ENCODE results near the gene CLSTN3. TPM values are rescaled to one million over a fixed set of nuclear protein-coding genes. Genes with fewer than 3 reads are reported as not detected.

The CLSTN3 gene
- total and polyA plus RNA-seq, 2 donors (not counting 1 experiment from before 2014, with no cell fraction given): 11.9 to 23.5 TPM

- Histone ChIP-seq H2AFZ (ENCODE audit: low read length) (no peak overlapping the region), H3K79me2 (ENCODE audit: control insufficient read depth, insufficient read depth, low read length) (no peaks in the 10 kb centered on the region), H3K36me3 (ENCODE audit: control insufficient read depth, insufficient read depth, low read length) (no peaks in the 10 kb centered on the region), H3K27ac (ENCODE audit: insufficient read depth, low read length) (no peak overlapping the region), H3K27me3 (ENCODE audit: control insufficient read depth, insufficient read depth, low read length) (no peaks in the 10 kb centered on the region), H3K4me1 (ENCODE audit: control insufficient read depth, extremely low read depth, insufficient read depth, low read length) (no peaks in the 10 kb centered on the region), H3K9me3 (ENCODE audit: control insufficient read depth, insufficient read depth, low read depth, low read length) (no peaks in the 10 kb centered on the region), H4K20me1 (ENCODE audit: control insufficient read depth, extremely low read depth, insufficient read depth, low read length) (no peaks in the 10 kb centered on the region), H3K4me3 (replicated peaks in 1 of 4; ENCODE audit: control extremely low read depth in 1 of 4, insufficient read depth in 1 of 4, low read depth in 3 of 4, low read length in 4 of 4) (no peak overlapping the region), H3K9ac (ENCODE audit: insufficient read depth, low read length) (no peak overlapping the region), H3K4me2 (ENCODE audit: extremely low read depth, insufficient read depth, low read length) (no peak overlapping the region)
- DNase-seq (ENCODE audit: low read depth in 2 of 2): no peak
- TF ChIP-seq, protein P1, sequence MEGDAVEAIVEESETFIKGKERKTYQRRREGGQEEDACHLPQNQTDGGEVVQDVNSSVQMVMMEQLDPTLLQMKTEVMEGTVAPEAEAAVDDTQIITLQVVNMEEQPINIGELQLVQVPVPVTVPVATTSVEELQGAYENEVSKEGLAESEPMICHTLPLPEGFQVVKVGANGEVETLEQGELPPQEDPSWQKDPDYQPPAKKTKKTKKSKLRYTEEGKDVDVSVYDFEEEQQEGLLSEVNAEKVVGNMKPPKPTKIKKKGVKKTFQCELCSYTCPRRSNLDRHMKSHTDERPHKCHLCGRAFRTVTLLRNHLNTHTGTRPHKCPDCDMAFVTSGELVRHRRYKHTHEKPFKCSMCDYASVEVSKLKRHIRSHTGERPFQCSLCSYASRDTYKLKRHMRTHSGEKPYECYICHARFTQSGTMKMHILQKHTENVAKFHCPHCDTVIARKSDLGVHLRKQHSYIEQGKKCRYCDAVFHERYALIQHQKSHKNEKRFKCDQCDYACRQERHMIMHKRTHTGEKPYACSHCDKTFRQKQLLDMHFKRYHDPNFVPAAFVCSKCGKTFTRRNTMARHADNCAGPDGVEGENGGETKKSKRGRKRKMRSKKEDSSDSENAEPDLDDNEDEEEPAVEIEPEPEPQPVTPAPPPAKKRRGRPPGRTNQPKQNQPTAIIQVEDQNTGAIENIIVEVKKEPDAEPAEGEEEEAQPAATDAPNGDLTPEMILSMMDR (conservative IDR thresholded peaks at IDR 0.05 in 1 of 2, IDR thresholded peaks at IDR 0.05 in 1 of 2; ENCODE audit: low read depth in 1 of 2, low read length in 2 of 2): no peak
- no peak for TF ChIP-seq EZH2 (IDR thresholded peaks at IDR 0.05; ENCODE audit: low read length, missing control alignments)
Observed at GRCh38 chr12:7171854-7172253, 41.7 kb downstream of the CLSTN3 start.

DNA sequence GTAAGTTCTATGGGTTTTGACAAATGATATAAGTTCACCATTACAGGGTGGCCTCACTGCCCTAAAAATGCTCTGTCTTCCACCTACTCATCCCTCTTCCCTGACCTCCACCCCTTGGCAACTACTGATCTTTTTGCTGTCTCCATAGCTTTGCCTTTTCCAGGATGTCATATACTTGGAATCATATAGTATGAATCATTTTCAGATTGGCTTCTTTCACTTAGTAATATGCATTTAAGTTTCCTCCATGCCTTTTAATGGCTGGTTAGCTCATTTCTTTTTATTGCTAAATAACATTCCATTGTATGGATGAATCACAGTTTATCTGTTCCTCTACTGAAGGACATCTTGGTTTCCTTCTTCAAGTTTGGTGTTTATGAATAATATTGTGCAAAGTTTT, 45.3 kb downstream of the CLSTN3 start:
- no peaks in the 10 kb centered on the region for H3K36me3 ChIP-seq (ENCODE audit: control insufficient read depth, insufficient read depth, low read length)
- peak in 1 of 2 donors; percentile 12 for DNase-seq (ENCODE audit: low read depth in 2 of 2)

GRCh38 chr12:7176595-7176994, 46.4 kb downstream of the CLSTN3 start:
- TF ChIP-seq EZH2 (IDR thresholded peaks at IDR 0.05; ENCODE audit: low read length, missing control alignments): no peak
- TF ChIP-seq, protein P1 (conservative IDR thresholded peaks at IDR 0.05 in 1 of 2, IDR thresholded peaks at IDR 0.05 in 1 of 2; ENCODE audit: low read depth in 1 of 2, low read length in 2 of 2): no peak
- Histone ChIP-seq H3K4me3 (replicated peaks in 1 of 4; ENCODE audit: control extremely low read depth in 1 of 4, insufficient read depth in 1 of 4, low read depth in 3 of 4, low read length in 4 of 4) (no peak overlapping the region), H4K20me1 (ENCODE audit: control insufficient read depth, extremely low read depth, insufficient read depth, low read length) (no peaks in the 10 kb centered on the region), H3K4me2 (ENCODE audit: extremely low read depth, insufficient read depth, low read length) (no peak overlapping the region), H3K9me3 (ENCODE audit: control insufficient read depth, insufficient read depth, low read depth, low read length) (no peaks in the 10 kb centered on the region), H3K27me3 (ENCODE audit: control insufficient read depth, insufficient read depth, low read length) (no peaks in the 10 kb centered on the region), H2AFZ (ENCODE audit: low read length) (no peak overlapping the region), H3K27ac (ENCODE audit: insufficient read depth, low read length) (no peak overlapping the region), H3K79me2 (ENCODE audit: control insufficient read depth, insufficient read depth, low read length) (no peaks in the 10 kb centered on the region), H3K4me1 (ENCODE audit: control insufficient read depth, extremely low read depth, insufficient read depth, low read length) (no peaks in the 10 kb centered on the region), H3K9ac (ENCODE audit: insufficient read depth, low read length) (no peak overlapping the region), H3K36me3 (ENCODE audit: control insufficient read depth, insufficient read depth, low read length) (no peaks in the 10 kb centered on the region)
- no peak for DNase-seq (ENCODE audit: low read depth in 2 of 2)

More for the DNA sequence above, 45.3 kb downstream of the CLSTN3 start:
- H3K4me2 ChIP-seq (ENCODE audit: extremely low read depth, insufficient read depth, low read length): no peak overlapping the region
- H3K4me3 ChIP-seq (replicated peaks in 1 of 4; ENCODE audit: control extremely low read depth in 1 of 4, insufficient read depth in 1 of 4, low read depth in 3 of 4, low read length in 4 of 4): no peak overlapping the region
- no peaks in the 10 kb centered on the region for H3K27me3 ChIP-seq (ENCODE audit: control insufficient read depth, insufficient read depth, low read length)
- no peaks in the 10 kb centered on the region for H4K20me1 ChIP-seq (ENCODE audit: control insufficient read depth, extremely low read depth, insufficient read depth, low read length)
- H3K79me2 ChIP-seq (ENCODE audit: control insufficient read depth, insufficient read depth, low read length): no peaks in the 10 kb centered on the region
- no peak overlapping the region for H3K27ac ChIP-seq (ENCODE audit: insufficient read depth, low read length)
- H2AFZ ChIP-seq (ENCODE audit: low read length): no peak overlapping the region
- H3K9me3 ChIP-seq (ENCODE audit: control insufficient read depth, insufficient read depth, low read depth, low read length): no peaks in the 10 kb centered on the region
- TF ChIP-seq EZH2 (IDR thresholded peaks at IDR 0.05; ENCODE audit: low read length, missing control alignments): no peak
- TF ChIP-seq, protein P1 (conservative IDR thresholded peaks at IDR 0.05 in 1 of 2, IDR thresholded peaks at IDR 0.05 in 1 of 2; ENCODE audit: low read depth in 1 of 2, low read length in 2 of 2): no peak
- no peak overlapping the region for H3K9ac ChIP-seq (ENCODE audit: insufficient read depth, low read length)
- H3K4me1 ChIP-seq (ENCODE audit: control insufficient read depth, extremely low read depth, insufficient read depth, low read length): no peaks in the 10 kb centered on the region
